MCF 10A (cell line): Measurements from ENCODE around the gene HEATR1. TPM values are rescaled to one million over a fixed set of nuclear protein-coding genes. Genes with fewer than 3 reads are reported as not detected.

Experiments used
- BruUV-seq: library from RNA; stranded (reverse); fragments of 400-500 nt; replicated peaks from 2 replicates; lab custom pipeline; 2021; lab: Mats Ljungman, UMichigan
- CTCF ChIA-PET: fragments of 300-600 bp; sonication (Branson Sonifier 250); formaldehyde crosslinking; extraction: SDS; loops from one replicate; lab custom pipeline; 2021; ENCODE audit warnings: antibody characterized with exemption, inconsistent platforms; lab: Yijun Ruan, JAX
- POLR2A ChIA-PET: fragments of 300-600, 350-650 bp; sonication (Branson Sonifier 250); formaldehyde crosslinking; extraction: SDS; loops from one replicate; lab custom pipeline; 2020; ENCODE audit warnings: antibody characterized with exemption, inconsistent platforms; lab: Yijun Ruan, JAX
- DNase-seq: peaks from one replicate; pipeline ENCODE4 v3.0.0-alpha.2; 2018; ENCODE audit not compliant: unreplicated experiment
- H3K27ac Mint-ChIP-seq: one replicate; pipeline ENCODE4 v1.8.0; 2022; ENCODE audit warnings: mild to moderate bottlenecking, low read depth, mixed read lengths; ENCODE audit not compliant: unreplicated experiment
- H3K27me3 Mint-ChIP-seq: one replicate; pipeline ENCODE4 v1.8.0; 2022; ENCODE audit warnings: mixed read lengths; ENCODE audit not compliant: insufficient read depth, unreplicated experiment
- H3K36me3 Mint-ChIP-seq: one replicate; pipeline ENCODE4 v1.8.0; 2022; ENCODE audit warnings: mild to moderate bottlenecking, moderate library complexity, mixed read lengths; ENCODE audit not compliant: insufficient read depth, unreplicated experiment
- H3K4me1 Mint-ChIP-seq: one replicate; pipeline ENCODE4 v1.8.0; 2022; ENCODE audit warnings: mixed read lengths; ENCODE audit not compliant: insufficient read depth, unreplicated experiment
- H3K4me3 Mint-ChIP-seq: one replicate; pipeline ENCODE4 v1.8.0; 2022; ENCODE audit warnings: mild to moderate bottlenecking, moderate library complexity, mixed read lengths; ENCODE audit not compliant: unreplicated experiment
- H3K9me3 Mint-ChIP-seq: one replicate; pipeline ENCODE4 v1.8.0; 2022; ENCODE audit warnings: mixed read lengths; ENCODE audit not compliant: unreplicated experiment
- CTCF ChIP-seq: fragments of 200-600 bp; IDR thresholded peaks from one replicate; pipeline ENCODE4 v1.8.0; 2022; ENCODE audit warnings: antibody characterized with exemption, mild to moderate bottlenecking; ENCODE audit not compliant: unreplicated experiment
- intact Hi-C: fragments of 100-400 bp; cut with micrococcal nuclease; formaldehyde crosslinking; loops from 2 replicates; pipeline ENCODE4 v1.14.1; 2022
- total RNA-seq: library from RNA; stranded (reverse); gene quantifications from 2 replicates; pipeline ENCODE4 v1.2.3, GENCODE V29; 2022

Gene HEATR1
- total RNA-seq, 1 experiment from 2014 or later, result 128 TPM

DNA sequence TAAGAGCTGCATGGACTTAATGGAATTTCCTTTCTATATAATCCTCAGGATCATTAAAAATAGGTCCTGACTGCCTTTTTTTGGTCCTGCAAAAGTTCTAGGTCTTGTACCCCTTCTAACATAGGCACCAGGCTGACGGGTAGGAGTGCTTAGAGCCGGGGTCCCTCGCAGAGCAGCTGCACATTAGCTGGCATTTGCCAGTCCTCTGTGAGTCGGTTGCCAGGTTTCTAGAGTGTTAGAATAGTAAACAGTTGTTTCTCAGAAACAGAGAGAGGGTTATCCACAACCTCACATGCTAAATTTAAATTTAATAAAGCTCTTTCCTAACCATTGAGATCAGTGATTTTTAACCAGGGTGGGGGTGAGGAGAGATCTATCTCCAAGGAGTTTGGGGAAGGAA, 35.4 kb upstream of the HEATR1 start:
- no peak overlapping the region for H3K4me3 Mint-ChIP-seq
- H3K9me3 Mint-ChIP-seq, result no peaks in the 10 kb centered on the region
- no peak overlapping the region for H3K27ac Mint-ChIP-seq
- BruUV-seq, result no TSS peak
- ChIA-PET CTCF (interaction anchor here (0.6 to 1.4 kb wide), 9 partner anchors 9 to 929 kb away, joined by 3 read pairs; no protein-coding TSS in a partner anchor), POLR2A (interaction anchor here (0.7 to 1.0 kb wide), 2 partner anchors 37 to 156 kb away, joined by 3 to 5 read pairs; no protein-coding TSS in a partner anchor)
- intact Hi-C loops, result no loop called here
- no peaks in the 10 kb centered on the region for H3K4me1 Mint-ChIP-seq
- DNase-seq, result no peak
- H3K36me3 Mint-ChIP-seq, result no peaks in the 10 kb centered on the region
- TF ChIP-seq CTCF, result no peak
- peaks cover 19% of the 10 kb centered on the region for H3K27me3 Mint-ChIP-seq

GRCh38 chr1:236638945-236639344, 34.6 kb upstream of the HEATR1 start:
- Mint-ChIP-seq H3K4me1 (no peaks in the 10 kb centered on the region), H3K36me3 (no peaks in the 10 kb centered on the region), H3K9me3 (peaks cover 1% of the 10 kb centered on the region), H3K4me3 (no peak overlapping the region), H3K27me3 (peaks cover 26% of the 10 kb centered on the region), H3K27ac (no peak overlapping the region)
- ChIA-PET CTCF (interaction anchor here (0.6 to 1.2 kb wide), 5 partner anchors 29 to 930 kb away, joined by 3 to 4 read pairs (median 3); no protein-coding TSS in a partner anchor), POLR2A (interaction anchor here (0.6 to 0.7 kb wide), 3 partner anchors 157 to 1074 kb away, joined by 3 to 5 read pairs (median 3); no protein-coding TSS in a partner anchor)
- intact Hi-C loops, result no loop called here
- BruUV-seq, result no TSS peak
- DNase-seq, result no peak
- TF ChIP-seq CTCF, result no peak

GRCh38 chr1:236636017-236636416, 31.7 kb upstream of the HEATR1 start:
- Mint-ChIP-seq H3K4me1 (no peaks in the 10 kb centered on the region), H3K36me3 (no peaks in the 10 kb centered on the region), H3K9me3 (peaks cover 15% of the 10 kb centered on the region), H3K4me3 (no peak overlapping the region), H3K27me3 (peaks cover 37% of the 10 kb centered on the region), H3K27ac (no peak overlapping the region)
- ChIA-PET POLR2A (interaction anchor here (0.7 to 0.8 kb wide), 2 partner anchors 12 to 13 kb away, joined by 3 read pairs; no protein-coding TSS in a partner anchor), CTCF (interaction anchor here (0.6 to 0.7 kb wide), 3 partner anchors 19 to 112 kb away, joined by 3 to 5 read pairs (median 4); no protein-coding TSS in a partner anchor)
- TF ChIP-seq CTCF, result no peak
- intact Hi-C loops, result no loop called here
- BruUV-seq, result no TSS peak
- DNase-seq, result no peak

- peaks cover 11% of the 10 kb centered on the region for H3K9me3 Mint-ChIP-seq
- H3K36me3 Mint-ChIP-seq, result no peaks in the 10 kb centered on the region
- BruUV-seq, result no TSS peak
- no peak for TF ChIP-seq CTCF
- ChIA-PET POLR2A (no interaction called here), CTCF (interaction anchor here (0.6 to 1.6 kb wide), 4 partner anchors 12 to 759 kb away, joined by 3 to 5 read pairs (median 3); partner anchors contain the start of gene HEATR1)
- H3K4me1 Mint-ChIP-seq, result no peaks in the 10 kb centered on the region
- no peak overlapping the region for H3K4me3 Mint-ChIP-seq
- DNase-seq, result no peak
- peaks cover 22% of the 10 kb centered on the region for H3K27me3 Mint-ChIP-seq
- no peak overlapping the region for H3K27ac Mint-ChIP-seq
- intact Hi-C loops, result no loop called here
These were observed 23.6 kb upstream of the HEATR1 start for GRCh38 chr1:236627727-236628408.
